MM.1S (cell line): ENCODE measurements around the gene KCNG4.

Experiments used
- DNase-seq: peaks from one replicate; pipeline ENCODE4 v3.0.0-alpha.2; 2015
- H2AFZ ChIP-seq: fragments of 300-600 bp; sonication (generic); 2 replicates; pipeline ENCODE4 v1.6.0; 2016; ENCODE audit warnings: antibody characterized with exemption, low read length
- H3F3A ChIP-seq: fragments of 300-600 bp; sonication (generic); 2 replicates; pipeline ENCODE4 v1.6.1; 2016; ENCODE audit warnings: mild to moderate bottlenecking, antibody characterized with exemption, low read length, moderate library complexity, mixed read lengths; ENCODE audit not compliant: insufficient read depth
- H3K27ac ChIP-seq: fragments of 300-600 bp; sonication (generic); 2 replicates; pipeline ENCODE4 v1.5.1; 2016; ENCODE audit warnings: mild to moderate bottlenecking, low read length
- H3K27me3 ChIP-seq: fragments of 300-600 bp; sonication (generic); replicated peaks from 2 replicates; pipeline ENCODE4 v1.6.0; 2016; ENCODE audit warnings: low read length; ENCODE audit not compliant: insufficient read depth
- H3K36me3 ChIP-seq: fragments of 300-600 bp; sonication (generic); replicated peaks from 2 replicates; pipeline ENCODE4 v1.6.1; 2016; ENCODE audit warnings: mild to moderate bottlenecking, low read length, mixed read lengths; ENCODE audit not compliant: insufficient read depth
- H3K4me1 ChIP-seq: fragments of 300-600 bp; sonication (generic); 2 replicates; pipeline ENCODE4 v1.6.1; 2016; ENCODE audit warnings: low read length, mixed read lengths
- H3K4me2 ChIP-seq: fragments of 300-600 bp; sonication (generic); 2 replicates; pipeline ENCODE4 v1.6.0; 2016; ENCODE audit warnings: low read depth, low read length
- H3K4me3 ChIP-seq: fragments of 300-600 bp; sonication (generic); 2 replicates; pipeline ENCODE4 v1.5.1; 2016; ENCODE audit warnings: low read length, mixed read lengths
- H3K79me2 ChIP-seq: fragments of 300-600 bp; sonication (generic); 2 replicates; pipeline ENCODE4 v1.6.1; 2016; ENCODE audit warnings: mixed run types, low read length, mixed read lengths
- H3K9ac ChIP-seq: fragments of 300-600 bp; sonication (generic); 2 replicates; pipeline ENCODE4 v1.6.1; 2016; ENCODE audit warnings: low read length, mixed read lengths
- H3K9me2 ChIP-seq: fragments of 300-600 bp; sonication (generic); replicated peaks from 2 replicates; pipeline ENCODE4 v1.6.1; 2016; ENCODE audit warnings: mild to moderate bottlenecking, low read length, mixed read lengths; ENCODE audit not compliant: insufficient read depth
- H3K9me3 ChIP-seq: fragments of 300-600 bp; sonication (generic); replicated peaks from 2 replicates; pipeline ENCODE4 v1.6.1; 2016; ENCODE audit warnings: mild to moderate bottlenecking, low read length, mixed read lengths; ENCODE audit not compliant: insufficient read depth
- H4K20me1 ChIP-seq: fragments of 300-600 bp; sonication (generic); 2 replicates; pipeline ENCODE4 v1.6.1; 2016; ENCODE audit warnings: mild to moderate bottlenecking, low read length, moderate library complexity, mixed read lengths; ENCODE audit not compliant: insufficient read depth
- EZH2 ChIP-seq: fragments of 300-600 bp; sonication (generic); optimal IDR thresholded peaks from 2 replicates; pipeline ENCODE3; 2017; ENCODE audit warnings: low read depth, mild to moderate bottlenecking, antibody characterized with exemption, low read length, mixed read lengths
- EZH2phosphoT487 ChIP-seq: fragments of 300-600 bp; sonication (generic); IDR thresholded peaks from 2 replicates; pipeline ENCODE4 v1.6.1; 2018; ENCODE audit warnings: antibody characterized with exemption, low read length
- TF ChIP-seq, protein P1 (sequence below): fragments of 300-600 bp; sonication (generic); IDR thresholded peaks from 2 replicates; pipeline ENCODE4 v1.5.1; 2016; ENCODE audit warnings: antibody characterized with exemption, low read length, mixed read lengths

Gene KCNG4

DNA sequence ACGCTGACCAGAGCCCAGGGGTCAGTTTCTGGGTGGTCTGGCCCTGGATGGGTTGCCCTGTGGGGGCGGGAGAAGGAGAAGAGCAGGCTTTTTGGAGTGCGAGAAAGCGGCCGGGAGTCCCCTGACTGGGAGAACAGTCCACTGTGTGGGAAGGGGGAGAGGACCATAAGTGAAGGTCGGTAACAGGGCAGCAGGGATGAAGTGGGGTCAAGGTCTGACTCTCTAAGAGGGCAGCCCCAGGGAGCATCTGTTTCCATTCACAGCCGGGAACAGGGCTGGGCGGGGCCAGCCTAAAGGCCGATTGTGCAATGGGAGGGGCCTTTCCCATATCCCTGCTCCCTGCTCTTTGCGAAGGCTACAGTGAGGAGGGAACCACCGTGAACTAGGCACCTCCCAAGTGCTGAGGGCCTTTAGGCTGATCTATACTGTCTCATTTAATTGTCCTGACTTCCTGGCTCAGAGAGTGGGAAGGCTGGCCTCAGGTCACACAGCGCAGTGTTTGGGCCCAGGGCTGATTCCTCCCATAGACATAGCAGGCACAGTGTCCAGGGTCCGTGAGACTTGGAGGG, 44.4 kb upstream of the KCNG4 start:
- Histone ChIP-seq H3K4me1 (no peaks in the 10 kb centered on the region), H3K79me2 (no peaks in the 10 kb centered on the region), H3F3A (no peaks in the 10 kb centered on the region), H3K9ac (no peak overlapping the region), H3K36me3 (no peaks in the 10 kb centered on the region), H3K27ac (no peak overlapping the region), H3K27me3 (peaks cover 70% of the 10 kb centered on the region), H4K20me1 (no peaks in the 10 kb centered on the region), H3K9me3 (no peaks in the 10 kb centered on the region), H3K4me3 (no peak overlapping the region), H2AFZ (no peak overlapping the region), H3K9me2 (no peaks in the 10 kb centered on the region), H3K4me2 (no peak overlapping the region)
- TF ChIP-seq, protein P1, sequence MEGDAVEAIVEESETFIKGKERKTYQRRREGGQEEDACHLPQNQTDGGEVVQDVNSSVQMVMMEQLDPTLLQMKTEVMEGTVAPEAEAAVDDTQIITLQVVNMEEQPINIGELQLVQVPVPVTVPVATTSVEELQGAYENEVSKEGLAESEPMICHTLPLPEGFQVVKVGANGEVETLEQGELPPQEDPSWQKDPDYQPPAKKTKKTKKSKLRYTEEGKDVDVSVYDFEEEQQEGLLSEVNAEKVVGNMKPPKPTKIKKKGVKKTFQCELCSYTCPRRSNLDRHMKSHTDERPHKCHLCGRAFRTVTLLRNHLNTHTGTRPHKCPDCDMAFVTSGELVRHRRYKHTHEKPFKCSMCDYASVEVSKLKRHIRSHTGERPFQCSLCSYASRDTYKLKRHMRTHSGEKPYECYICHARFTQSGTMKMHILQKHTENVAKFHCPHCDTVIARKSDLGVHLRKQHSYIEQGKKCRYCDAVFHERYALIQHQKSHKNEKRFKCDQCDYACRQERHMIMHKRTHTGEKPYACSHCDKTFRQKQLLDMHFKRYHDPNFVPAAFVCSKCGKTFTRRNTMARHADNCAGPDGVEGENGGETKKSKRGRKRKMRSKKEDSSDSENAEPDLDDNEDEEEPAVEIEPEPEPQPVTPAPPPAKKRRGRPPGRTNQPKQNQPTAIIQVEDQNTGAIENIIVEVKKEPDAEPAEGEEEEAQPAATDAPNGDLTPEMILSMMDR = no peak
- no peak for TF ChIP-seq EZH2phosphoT487
- TF ChIP-seq EZH2 = no peak
- DNase-seq = no peak

DNA sequence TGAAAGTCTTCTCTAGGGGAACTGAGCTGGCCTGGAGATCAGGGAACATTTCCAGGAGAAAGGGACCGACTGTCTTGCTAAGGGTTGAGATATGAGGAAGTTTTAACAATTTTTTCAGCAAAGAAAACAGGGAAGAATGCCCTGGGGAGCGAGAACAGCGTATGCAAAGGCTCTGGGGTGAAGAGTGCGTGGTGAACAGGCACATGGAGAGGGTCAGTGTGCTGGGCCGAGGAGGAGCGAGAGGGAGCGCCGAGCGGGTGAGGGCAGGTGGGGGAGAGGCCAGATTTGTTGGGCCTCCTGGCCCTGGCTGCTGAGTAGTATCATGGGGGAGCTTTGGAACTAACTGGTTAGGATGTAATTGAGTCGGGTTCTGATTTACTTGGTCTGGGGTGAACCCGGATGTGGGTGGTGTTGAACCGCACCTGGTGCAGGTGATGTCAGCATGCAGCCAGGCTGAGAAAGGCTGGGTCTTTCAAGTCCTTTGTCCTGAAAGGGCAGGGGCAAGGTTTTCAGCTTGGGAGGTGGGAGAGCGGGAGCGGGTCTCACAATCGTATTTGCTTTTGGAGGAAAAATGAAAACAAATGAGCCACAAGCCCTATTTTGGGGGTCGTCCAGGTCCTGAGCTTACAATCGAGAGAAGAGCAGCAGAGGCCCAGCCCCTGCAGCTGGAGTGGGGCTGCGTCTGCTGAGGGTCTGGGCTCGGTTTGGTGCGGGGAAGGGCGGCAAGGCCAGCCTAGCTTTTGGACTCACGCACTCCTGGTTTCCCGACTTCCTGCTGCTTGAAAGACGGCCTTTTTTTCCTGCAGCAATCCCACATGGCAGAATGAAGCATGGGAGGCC, 43.7 kb upstream of the KCNG4 start:
- H3K4me1 ChIP-seq = no peaks in the 10 kb centered on the region
- H4K20me1 ChIP-seq = no peaks in the 10 kb centered on the region
- TF ChIP-seq, protein P1 = no peak
- no peaks in the 10 kb centered on the region for H3K79me2 ChIP-seq
- DNase-seq = no peak
- no peaks in the 10 kb centered on the region for H3F3A ChIP-seq
- no peaks in the 10 kb centered on the region for H3K9me2 ChIP-seq
- peaks cover 73% of the 10 kb centered on the region for H3K27me3 ChIP-seq
- no peak overlapping the region for H3K4me3 ChIP-seq
- H3K4me2 ChIP-seq = no peak overlapping the region
- no peak overlapping the region for H3K27ac ChIP-seq
- H3K9ac ChIP-seq = no peak overlapping the region
- no peaks in the 10 kb centered on the region for H3K36me3 ChIP-seq
- no peaks in the 10 kb centered on the region for H3K9me3 ChIP-seq
- no peak overlapping the region for H2AFZ ChIP-seq

DNA sequence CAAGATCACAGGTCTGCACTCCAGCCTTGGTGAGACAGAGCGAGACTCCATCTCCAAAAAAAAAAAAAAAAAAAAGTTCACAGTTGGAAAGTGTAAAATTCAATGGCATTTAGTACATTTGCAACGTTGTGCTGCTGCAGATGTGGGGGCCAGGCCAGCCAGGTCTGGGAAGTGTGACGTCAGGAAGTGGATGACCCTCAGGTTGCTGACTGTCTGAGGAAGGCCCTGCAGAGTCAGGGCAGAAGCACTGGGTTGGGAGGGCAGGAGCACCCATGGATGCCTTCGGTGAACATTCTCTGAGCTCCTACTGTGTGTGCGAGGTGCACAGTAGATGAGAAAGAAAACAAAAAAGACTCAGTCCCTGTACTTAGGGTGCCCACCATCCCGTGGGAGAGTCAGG, 42.7 kb upstream of the KCNG4 start:
- TF ChIP-seq EZH2 = no peak
- TF ChIP-seq EZH2phosphoT487 = no peak
- TF ChIP-seq, protein P1 = no peak
- H4K20me1 ChIP-seq = no peaks in the 10 kb centered on the region
- no peak for DNase-seq
- no peaks in the 10 kb centered on the region for H3K79me2 ChIP-seq
- H3K36me3 ChIP-seq = no peaks in the 10 kb centered on the region
- no peak overlapping the region for H3K4me2 ChIP-seq
- H3K4me1 ChIP-seq = no peaks in the 10 kb centered on the region
- H3K9ac ChIP-seq = no peak overlapping the region
- no peaks in the 10 kb centered on the region for H3K9me3 ChIP-seq
- H3K27ac ChIP-seq = no peak overlapping the region
- peaks cover 72% of the 10 kb centered on the region for H3K27me3 ChIP-seq
- H3K4me3 ChIP-seq = no peak overlapping the region
- H2AFZ ChIP-seq = no peak overlapping the region
- no peaks in the 10 kb centered on the region for H3F3A ChIP-seq
- no peaks in the 10 kb centered on the region for H3K9me2 ChIP-seq
